Measurements from ENCODE around the gene SPACA9.

The SPACA9 gene

DNA sequence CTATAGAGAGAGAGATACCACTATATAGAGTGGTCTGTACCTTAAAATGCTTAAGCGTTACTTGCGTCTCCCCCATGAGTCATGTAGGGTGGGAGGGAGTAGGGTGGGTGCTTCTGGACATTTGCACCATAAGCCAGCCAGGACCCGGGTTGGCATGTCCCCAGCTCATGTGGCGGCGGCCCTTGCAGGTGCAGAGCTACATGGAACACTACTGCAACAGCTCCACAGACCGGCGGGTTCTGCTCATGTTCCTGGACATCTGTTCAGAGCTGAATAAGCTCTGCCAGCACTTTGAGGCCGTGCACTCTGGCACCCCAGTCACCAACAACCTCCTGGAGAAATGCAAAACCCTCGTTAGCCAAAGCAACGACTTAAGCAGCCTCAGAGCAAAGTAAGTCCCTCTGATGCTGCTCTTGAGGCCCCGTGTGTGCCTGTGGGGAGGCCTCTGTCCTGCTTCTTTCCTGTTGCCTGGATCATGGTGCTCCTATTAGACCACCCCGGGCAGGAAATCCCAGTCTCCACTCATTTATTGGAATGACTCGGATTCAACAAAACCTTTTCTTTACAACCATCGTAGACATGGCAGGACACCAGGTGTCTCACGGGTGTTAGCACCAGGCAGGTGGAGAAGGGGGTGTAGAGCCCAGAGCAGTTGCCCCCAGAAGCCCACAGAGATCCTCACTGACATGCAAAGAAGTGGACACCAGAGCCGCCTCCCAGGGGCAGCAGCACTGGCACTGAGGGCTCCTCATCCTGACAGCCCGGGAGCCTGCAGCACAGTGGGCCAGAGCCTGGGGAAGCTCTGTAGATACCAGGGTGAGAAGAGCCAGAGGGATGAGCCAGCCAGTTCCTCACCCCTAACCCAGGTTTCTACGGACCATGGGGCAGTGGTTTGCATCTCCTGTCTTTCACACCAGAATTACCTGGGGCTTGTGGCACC, 8.8 kb downstream of the SPACA9 start:
- Histone ChIP-seq H3K9me3 (no peaks in the 10 kb centered on the region), H3K36me3 (no peaks in the 10 kb centered on the region), H3K4me3 (ENCODE audit: low read depth in 1 of 2, low read length in 1 of 2) (no peak overlapping the region), H3K4me1 (ENCODE audit: control insufficient read depth in 1 of 2, insufficient read depth in 1 of 2, low read depth in 1 of 2, low read length in 1 of 2) (no peaks in the 10 kb centered on the region), H3K27ac (no peak overlapping the region), H3K27me3 (no peaks in the 10 kb centered on the region)
- TF ChIP-seq, protein P1, sequence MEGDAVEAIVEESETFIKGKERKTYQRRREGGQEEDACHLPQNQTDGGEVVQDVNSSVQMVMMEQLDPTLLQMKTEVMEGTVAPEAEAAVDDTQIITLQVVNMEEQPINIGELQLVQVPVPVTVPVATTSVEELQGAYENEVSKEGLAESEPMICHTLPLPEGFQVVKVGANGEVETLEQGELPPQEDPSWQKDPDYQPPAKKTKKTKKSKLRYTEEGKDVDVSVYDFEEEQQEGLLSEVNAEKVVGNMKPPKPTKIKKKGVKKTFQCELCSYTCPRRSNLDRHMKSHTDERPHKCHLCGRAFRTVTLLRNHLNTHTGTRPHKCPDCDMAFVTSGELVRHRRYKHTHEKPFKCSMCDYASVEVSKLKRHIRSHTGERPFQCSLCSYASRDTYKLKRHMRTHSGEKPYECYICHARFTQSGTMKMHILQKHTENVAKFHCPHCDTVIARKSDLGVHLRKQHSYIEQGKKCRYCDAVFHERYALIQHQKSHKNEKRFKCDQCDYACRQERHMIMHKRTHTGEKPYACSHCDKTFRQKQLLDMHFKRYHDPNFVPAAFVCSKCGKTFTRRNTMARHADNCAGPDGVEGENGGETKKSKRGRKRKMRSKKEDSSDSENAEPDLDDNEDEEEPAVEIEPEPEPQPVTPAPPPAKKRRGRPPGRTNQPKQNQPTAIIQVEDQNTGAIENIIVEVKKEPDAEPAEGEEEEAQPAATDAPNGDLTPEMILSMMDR (IDR thresholded peaks at IDR 0.05): no peak

DNA sequence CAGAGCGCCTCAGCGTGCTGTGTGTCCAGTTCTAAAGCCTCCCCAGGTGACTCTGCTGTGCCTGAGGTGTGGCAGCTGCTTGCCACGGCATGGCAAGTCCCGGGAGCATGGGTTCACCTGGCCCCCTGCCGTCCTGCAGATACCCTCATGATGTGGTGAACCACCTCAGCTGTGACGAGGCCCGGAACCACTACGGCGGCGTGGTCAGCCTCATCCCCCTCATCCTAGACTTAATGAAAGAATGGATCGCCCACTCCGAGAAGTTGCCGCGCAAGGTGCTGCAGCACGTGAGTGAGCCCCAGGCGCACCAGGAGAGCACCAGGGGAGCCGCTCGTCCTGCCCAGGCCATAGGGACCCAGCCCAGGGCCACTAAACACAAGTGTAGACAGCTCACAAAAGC, 9.5 kb downstream of the SPACA9 start:
- H3K27me3 ChIP-seq: no peaks in the 10 kb centered on the region
- peaks cover 3% of the 10 kb centered on the region for H3K36me3 ChIP-seq
- no peaks in the 10 kb centered on the region for H3K9me3 ChIP-seq
- TF ChIP-seq, protein P1 (IDR thresholded peaks at IDR 0.05): no peak
- H3K4me3 ChIP-seq (ENCODE audit: low read depth in 1 of 2, low read length in 1 of 2): no peak overlapping the region
- no peaks in the 10 kb centered on the region for H3K4me1 ChIP-seq (ENCODE audit: control insufficient read depth in 1 of 2, insufficient read depth in 1 of 2, low read depth in 1 of 2, low read length in 1 of 2)
- no peak overlapping the region for H3K27ac ChIP-seq

DNA sequence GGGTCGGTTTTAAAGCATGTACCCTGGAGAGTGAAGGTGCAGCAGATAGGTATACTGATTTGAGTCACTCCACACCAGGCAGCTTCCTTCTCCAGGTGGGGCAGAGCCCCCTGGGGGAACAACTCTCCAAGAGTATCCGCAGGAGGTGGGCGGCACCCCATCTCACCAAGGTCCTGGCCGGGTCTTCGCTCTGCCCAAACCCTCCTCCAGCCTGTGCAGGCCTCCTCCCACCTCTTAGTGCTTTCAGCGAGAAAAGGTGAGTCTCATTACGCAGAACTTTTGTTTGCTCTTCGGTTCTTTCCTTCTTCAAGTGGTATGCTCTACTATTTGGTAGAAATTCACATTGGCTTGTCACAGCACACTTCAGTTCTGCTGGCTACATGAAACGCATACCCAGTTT, 13.7 kb downstream of the SPACA9 start:
- H3K36me3 ChIP-seq: peaks cover 29% of the 10 kb centered on the region
- peaks cover 5 to 6% of the 10 kb centered on the region in 2 experiments for H3K4me1 ChIP-seq (ENCODE audit: control insufficient read depth in 1 of 2, insufficient read depth in 1 of 2, low read depth in 1 of 2, low read length in 1 of 2)
- H3K27me3 ChIP-seq: no peaks in the 10 kb centered on the region
- no peak overlapping the region for H3K4me3 ChIP-seq (ENCODE audit: low read depth in 1 of 2, low read length in 1 of 2)
- H3K27ac ChIP-seq: no peak overlapping the region
- TF ChIP-seq, protein P1 (IDR thresholded peaks at IDR 0.05): no peak
- H3K9me3 ChIP-seq: no peaks in the 10 kb centered on the region

DNA sequence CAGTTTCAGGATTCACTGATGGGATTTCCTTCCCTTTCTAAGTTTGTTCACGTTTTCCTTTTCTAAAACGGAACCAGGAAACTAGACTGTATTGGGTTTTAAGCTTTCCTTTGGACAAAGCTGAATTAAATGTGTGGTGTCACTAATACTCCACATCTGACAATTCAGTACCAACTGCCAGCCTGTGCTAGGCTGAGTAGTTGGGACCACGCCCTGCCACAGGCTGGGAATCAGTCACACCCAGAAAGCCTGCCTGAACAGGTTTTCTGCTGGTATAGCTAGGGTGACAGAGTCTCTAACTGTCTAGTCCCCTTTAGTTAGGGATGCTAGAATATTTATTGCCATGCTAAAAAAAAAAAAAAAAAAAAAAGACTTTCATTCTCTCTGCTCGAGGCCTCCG, 15.6 kb downstream of the SPACA9 start:
- Histone ChIP-seq H3K27me3 (no peaks in the 10 kb centered on the region), H3K9me3 (no peaks in the 10 kb centered on the region), H3K27ac (no peak overlapping the region), H3K4me1 (ENCODE audit: control insufficient read depth in 1 of 2, insufficient read depth in 1 of 2, low read depth in 1 of 2, low read length in 1 of 2) (peaks cover 5 to 7% of the 10 kb centered on the region in 2 experiments), H3K36me3 (peaks cover 45% of the 10 kb centered on the region), H3K4me3 (ENCODE audit: low read depth in 1 of 2, low read length in 1 of 2) (no peak overlapping the region)
- TF ChIP-seq, protein P1 (IDR thresholded peaks at IDR 0.05): no peak

DNA sequence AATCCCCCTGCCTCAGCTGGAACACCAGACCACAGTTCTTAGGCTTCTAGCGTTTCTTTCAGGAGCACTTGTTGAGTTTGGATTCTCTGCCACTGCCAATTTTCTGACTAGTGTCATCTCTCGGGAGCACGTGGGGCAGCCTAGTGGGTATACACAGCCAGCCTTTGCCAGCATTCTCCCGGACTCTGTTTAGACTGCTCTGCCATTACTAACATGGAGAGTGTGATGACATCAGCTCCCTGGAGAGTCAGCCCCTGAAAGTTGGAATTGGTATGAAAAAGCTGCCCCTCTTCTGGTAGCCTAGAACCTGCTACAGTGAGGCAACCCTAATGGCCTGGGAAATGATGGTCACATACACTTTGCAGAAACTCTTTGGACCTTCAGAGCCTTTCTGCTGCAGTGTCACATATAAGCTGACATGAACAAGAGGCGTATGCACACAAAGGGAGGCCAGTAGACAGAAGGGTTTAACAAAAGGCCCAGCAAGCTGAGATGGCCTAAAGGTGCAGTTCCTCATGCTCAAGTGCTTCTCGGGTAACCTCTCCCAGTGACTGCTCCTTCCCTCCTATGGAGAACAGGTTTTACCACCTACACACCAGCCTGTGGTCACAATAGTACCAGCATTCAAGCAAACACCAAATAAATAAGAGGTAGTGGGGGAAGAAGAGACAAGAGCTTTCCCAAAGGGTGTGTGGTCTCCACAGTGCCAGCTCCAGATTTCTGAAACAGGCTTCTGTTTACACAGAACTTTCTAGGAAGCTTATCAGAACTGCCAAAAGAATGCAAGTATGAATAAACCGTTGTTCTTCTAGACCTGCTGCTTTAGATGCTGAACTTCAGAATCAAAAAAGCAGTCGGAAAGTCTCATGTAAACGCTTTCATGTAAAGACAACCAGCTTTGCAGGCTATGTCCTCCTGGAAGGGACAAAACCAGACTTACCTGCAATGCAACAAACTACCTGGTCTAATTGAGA, 16.5 kb downstream of the SPACA9 start:
- H3K9me3 ChIP-seq: no peaks in the 10 kb centered on the region
- H3K27me3 ChIP-seq: no peaks in the 10 kb centered on the region
- peaks cover 53% of the 10 kb centered on the region for H3K36me3 ChIP-seq
- peaks cover 5 to 7% of the 10 kb centered on the region in 2 experiments for H3K4me1 ChIP-seq (ENCODE audit: control insufficient read depth in 1 of 2, insufficient read depth in 1 of 2, low read depth in 1 of 2, low read length in 1 of 2)
- no peak overlapping the region for H3K27ac ChIP-seq
- TF ChIP-seq, protein P1 (IDR thresholded peaks at IDR 0.05): no peak
- no peak overlapping the region for H3K4me3 ChIP-seq (ENCODE audit: low read depth in 1 of 2, low read length in 1 of 2)
